GM18502 (cell line): Measurements from ENCODE around the gene PDE8A.
A peak's percentile ranks its signal among the peaks of the same experiment; 100 is the strongest.

Experiments
- ATAC-seq: cut with Tn5 transposase; IDR thresholded peaks from one replicate; pipeline ENCODE4 v1.9.1; 2021; ENCODE audit warnings: mild to moderate bottlenecking; ENCODE audit not compliant: unreplicated experiment, poor library complexity

Gene PDE8A

GRCh38 chr15:84981711-84982300 lies at the start of gene PDE8A:
Gene PDE8A (plus strand): TSS chr15:84981856. CDS start chr15:84982163, 307 bp downstream.
- peak; percentile 25 for ATAC-seq

GRCh38 chr15:84934942-84935729 lies 46.5 kb upstream of the PDE8A start:
- ATAC-seq, result no peak

- no peak for ATAC-seq
Measured at GRCh38 chr15:84937144-84937543, 44.5 kb upstream of the PDE8A start.

- ATAC-seq, result no peak
Measured at GRCh38 chr15:84938726-84939125, 42.9 kb upstream of the PDE8A start.

- ATAC-seq, result no peak
Measured at GRCh38 chr15:84940399-84940798, 41.3 kb upstream of the PDE8A start.

GRCh38 chr15:84942456-84942855 lies 39.2 kb upstream of the PDE8A start:
- no peak for ATAC-seq

- no peak for ATAC-seq
Measured at GRCh38 chr15:84944311-84944710, 37.3 kb upstream of the PDE8A start.

GRCh38 chr15:84944861-84945260 lies 36.8 kb upstream of the PDE8A start:
- ATAC-seq, result no peak

- no peak for ATAC-seq
Measured at GRCh38 chr15:84946772-84947489, 34.7 kb upstream of the PDE8A start.

GRCh38 chr15:84947947-84948830 lies 33.5 kb upstream of the PDE8A start:
- ATAC-seq, result no peak

GRCh38 chr15:84949043-84949442 lies 32.6 kb upstream of the PDE8A start:
- no peak for ATAC-seq

- no peak for ATAC-seq
Measured at GRCh38 chr15:84949845-84950569, 31.6 kb upstream of the PDE8A start.

- ATAC-seq, result no peak
Measured at GRCh38 chr15:84950570-84951111, 31.0 kb upstream of the PDE8A start.

GRCh38 chr15:84951736-84952135 lies 29.9 kb upstream of the PDE8A start:
- no peak for ATAC-seq

- no peak for ATAC-seq
Measured at GRCh38 chr15:84953136-84953535, 28.5 kb upstream of the PDE8A start.

- no peak for ATAC-seq
Measured at GRCh38 chr15:84953726-84954125, 27.9 kb upstream of the PDE8A start.

GRCh38 chr15:84955089-84955848 lies 26.4 kb upstream of the PDE8A start:
- peak; percentile 52 for ATAC-seq

- ATAC-seq, result no peak
Measured at GRCh38 chr15:84956199-84956598, 25.5 kb upstream of the PDE8A start.
